ENCODE data around the gene LRMDA. TPM values are rescaled to one million over a fixed set of nuclear protein-coding genes. Genes with fewer than 3 reads are reported as not detected.

LRMDA gene
- total and polyA plus RNA-seq, 7 donors: 1.0 to 5.7 (median 2.5) TPM

GRCh38 chr10:76393875-76394706 is 962.7 kb downstream of the LRMDA start:
- Histone ChIP-seq H3K4me1 (peaks cover 5% of the 10 kb centered on the region), H3K9me3 (no peaks in the 10 kb centered on the region), H3K27me3 (ENCODE audit: insufficient read depth in 3 of 3, low read length in 2 of 3) (no peaks in the 10 kb centered on the region), H3K4me3 (no peak overlapping the region), H3K36me3 (ENCODE audit: insufficient read depth in 1 of 2, low read depth in 1 of 2) (no peaks in the 10 kb centered on the region), H3K27ac (no peak overlapping the region)
- no peak for ATAC-seq
- TF ChIP-seq CTCF (IDR thresholded peaks at IDR 0.05): no peak
- intact Hi-C loops (cut with DNase I): no loop called here
- DNase-seq: no peak
- WGBS, 3 donors: 94 to 96% (median 96%) methylated on average over 3 of the region's 3 CpGs

GRCh38 chr10:76394707-76395042 is 963.3 kb downstream of the LRMDA start:
- no peaks in the 10 kb centered on the region for H3K27me3 ChIP-seq (ENCODE audit: insufficient read depth in 3 of 3, low read length in 2 of 3)
- no peaks in the 10 kb centered on the region for H3K9me3 ChIP-seq
- H3K27ac ChIP-seq: no peak overlapping the region
- DNase-seq: no peak
- TF ChIP-seq CTCF (IDR thresholded peaks at IDR 0.05): no peak
- intact Hi-C loops (cut with DNase I): no loop called here
- H3K4me1 ChIP-seq: peaks cover 5% of the 10 kb centered on the region
- no peak for ATAC-seq
- no peak overlapping the region for H3K4me3 ChIP-seq
- no peaks in the 10 kb centered on the region for H3K36me3 ChIP-seq (ENCODE audit: insufficient read depth in 1 of 2, low read depth in 1 of 2)

DNA sequence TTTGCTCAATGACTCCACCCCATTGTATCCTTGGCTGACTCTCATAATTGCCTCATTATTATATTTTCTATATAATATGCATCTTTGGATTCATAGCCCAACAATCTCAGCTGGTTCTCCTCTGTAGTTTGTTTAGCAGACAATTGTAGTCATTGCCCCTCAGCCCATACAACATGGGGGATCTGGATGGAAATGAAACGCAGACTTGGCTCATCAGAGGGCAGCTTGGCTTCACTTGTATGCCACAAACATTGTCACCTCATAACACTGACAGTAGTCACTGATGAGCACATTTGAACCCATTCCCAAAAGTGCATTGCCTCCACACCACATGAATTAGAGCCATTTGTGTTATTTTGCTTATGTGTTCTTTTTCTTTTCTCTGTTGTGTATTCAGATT is 963.8 kb downstream of the LRMDA start:
- H3K27ac ChIP-seq: no peak overlapping the region
- 77 to 97% (median 94%) methylated on average over 1 of the region's 1 CpG for WGBS, 3 donors
- intact Hi-C loops (cut with DNase I): no loop called here
- DNase-seq (no peak), ATAC-seq (no peak)
- TF ChIP-seq CTCF (IDR thresholded peaks at IDR 0.05): no peak
- H3K27me3 ChIP-seq (ENCODE audit: insufficient read depth in 3 of 3, low read length in 2 of 3): no peaks in the 10 kb centered on the region
- H3K4me3 ChIP-seq: no peak overlapping the region
- no peaks in the 10 kb centered on the region for H3K36me3 ChIP-seq (ENCODE audit: insufficient read depth in 1 of 2, low read depth in 1 of 2)
- H3K4me1 ChIP-seq: peaks cover 5% of the 10 kb centered on the region
- no peaks in the 10 kb centered on the region for H3K9me3 ChIP-seq

DNA sequence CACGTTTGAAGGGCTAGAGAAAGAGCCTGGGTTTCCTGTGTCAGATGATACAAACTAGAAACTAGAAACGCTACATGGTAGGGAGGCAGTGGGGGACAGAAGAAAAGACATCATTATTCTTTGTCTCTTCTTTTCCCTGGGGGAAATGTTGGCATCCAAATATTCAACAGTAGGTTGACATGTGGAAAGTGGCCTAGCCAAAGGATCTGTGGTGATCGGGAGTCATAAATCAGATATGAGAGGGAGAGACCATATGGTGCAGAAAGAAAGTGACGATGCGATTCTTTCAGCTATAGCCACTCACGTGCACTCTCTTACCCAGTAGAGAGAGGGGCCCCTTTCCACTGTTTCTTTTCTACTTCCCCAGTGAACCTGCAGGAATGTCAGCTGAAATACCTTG is 964.7 kb downstream of the LRMDA start:
- Histone ChIP-seq H3K27ac (no peak overlapping the region), H3K36me3 (ENCODE audit: insufficient read depth in 1 of 2, low read depth in 1 of 2) (no peaks in the 10 kb centered on the region), H3K4me1 (peaks cover 5% of the 10 kb centered on the region), H3K27me3 (ENCODE audit: insufficient read depth in 3 of 3, low read length in 2 of 3) (no peaks in the 10 kb centered on the region), H3K9me3 (no peaks in the 10 kb centered on the region), H3K4me3 (no peak overlapping the region)
- no peak for DNase-seq
- intact Hi-C loops (cut with DNase I): no loop called here
- ATAC-seq: no peak
- WGBS, 3 donors: 65 to 66% (median 66%) methylated on average over 6 of the region's 6 CpGs
- no peak for TF ChIP-seq CTCF (IDR thresholded peaks at IDR 0.05)
